Measurements from ENCODE around the gene MYOM3.

Gene MYOM3

DNA sequence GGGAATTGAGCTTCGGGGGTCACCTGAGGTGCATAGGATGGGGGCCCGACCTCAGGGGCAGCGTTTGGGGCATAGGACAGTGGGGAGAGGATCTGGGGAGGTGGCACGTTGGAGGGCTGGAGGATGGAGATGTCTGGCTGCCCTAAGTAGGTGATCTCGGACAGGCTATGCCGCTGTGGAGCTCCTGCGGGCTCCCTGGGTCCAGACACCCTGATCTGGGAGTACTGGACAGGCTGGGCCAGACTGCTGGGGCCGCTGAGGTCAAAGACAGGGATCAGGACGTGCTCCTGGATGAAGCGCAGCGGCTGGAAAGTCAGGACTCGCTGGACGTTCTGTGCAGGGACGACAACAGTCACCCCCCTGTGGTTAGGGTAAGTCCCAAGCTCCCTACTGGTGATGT lies 9.5 kb upstream of the MYOM3 start:
- DNase-seq (ENCODE audit: insufficient read length, low spot score) (no peak), FAIRE-seq (no peak)
- TF ChIP-seq, protein P1, sequence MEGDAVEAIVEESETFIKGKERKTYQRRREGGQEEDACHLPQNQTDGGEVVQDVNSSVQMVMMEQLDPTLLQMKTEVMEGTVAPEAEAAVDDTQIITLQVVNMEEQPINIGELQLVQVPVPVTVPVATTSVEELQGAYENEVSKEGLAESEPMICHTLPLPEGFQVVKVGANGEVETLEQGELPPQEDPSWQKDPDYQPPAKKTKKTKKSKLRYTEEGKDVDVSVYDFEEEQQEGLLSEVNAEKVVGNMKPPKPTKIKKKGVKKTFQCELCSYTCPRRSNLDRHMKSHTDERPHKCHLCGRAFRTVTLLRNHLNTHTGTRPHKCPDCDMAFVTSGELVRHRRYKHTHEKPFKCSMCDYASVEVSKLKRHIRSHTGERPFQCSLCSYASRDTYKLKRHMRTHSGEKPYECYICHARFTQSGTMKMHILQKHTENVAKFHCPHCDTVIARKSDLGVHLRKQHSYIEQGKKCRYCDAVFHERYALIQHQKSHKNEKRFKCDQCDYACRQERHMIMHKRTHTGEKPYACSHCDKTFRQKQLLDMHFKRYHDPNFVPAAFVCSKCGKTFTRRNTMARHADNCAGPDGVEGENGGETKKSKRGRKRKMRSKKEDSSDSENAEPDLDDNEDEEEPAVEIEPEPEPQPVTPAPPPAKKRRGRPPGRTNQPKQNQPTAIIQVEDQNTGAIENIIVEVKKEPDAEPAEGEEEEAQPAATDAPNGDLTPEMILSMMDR (IDR thresholded peaks at IDR 0.05; ENCODE audit: insufficient read depth, missing control alignments), result no peak

DNA sequence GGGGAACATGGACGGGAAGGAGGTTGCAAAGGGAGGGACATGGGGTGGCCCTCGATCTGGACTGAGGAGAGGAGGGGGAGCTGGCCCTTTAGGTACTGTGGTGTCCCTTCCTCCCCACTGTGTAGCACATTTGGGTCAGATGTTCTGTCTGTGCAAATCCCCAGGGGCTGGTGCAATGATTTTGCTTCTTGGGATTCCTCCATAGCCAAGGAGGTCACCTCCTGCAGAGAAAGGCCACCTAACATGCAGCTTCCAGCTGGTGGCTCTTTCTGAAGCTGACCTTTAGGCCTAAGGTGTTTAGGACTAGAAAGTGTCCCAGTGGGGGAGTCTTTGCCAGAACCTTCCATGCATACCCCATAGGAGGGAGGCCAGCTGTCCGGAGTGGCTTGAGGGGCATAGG lies 9.0 kb upstream of the MYOM3 start:
- TF ChIP-seq, protein P1 (IDR thresholded peaks at IDR 0.05; ENCODE audit: insufficient read depth, missing control alignments), result no peak
- FAIRE-seq (no peak), DNase-seq (ENCODE audit: insufficient read length, low spot score) (no peak)

DNA sequence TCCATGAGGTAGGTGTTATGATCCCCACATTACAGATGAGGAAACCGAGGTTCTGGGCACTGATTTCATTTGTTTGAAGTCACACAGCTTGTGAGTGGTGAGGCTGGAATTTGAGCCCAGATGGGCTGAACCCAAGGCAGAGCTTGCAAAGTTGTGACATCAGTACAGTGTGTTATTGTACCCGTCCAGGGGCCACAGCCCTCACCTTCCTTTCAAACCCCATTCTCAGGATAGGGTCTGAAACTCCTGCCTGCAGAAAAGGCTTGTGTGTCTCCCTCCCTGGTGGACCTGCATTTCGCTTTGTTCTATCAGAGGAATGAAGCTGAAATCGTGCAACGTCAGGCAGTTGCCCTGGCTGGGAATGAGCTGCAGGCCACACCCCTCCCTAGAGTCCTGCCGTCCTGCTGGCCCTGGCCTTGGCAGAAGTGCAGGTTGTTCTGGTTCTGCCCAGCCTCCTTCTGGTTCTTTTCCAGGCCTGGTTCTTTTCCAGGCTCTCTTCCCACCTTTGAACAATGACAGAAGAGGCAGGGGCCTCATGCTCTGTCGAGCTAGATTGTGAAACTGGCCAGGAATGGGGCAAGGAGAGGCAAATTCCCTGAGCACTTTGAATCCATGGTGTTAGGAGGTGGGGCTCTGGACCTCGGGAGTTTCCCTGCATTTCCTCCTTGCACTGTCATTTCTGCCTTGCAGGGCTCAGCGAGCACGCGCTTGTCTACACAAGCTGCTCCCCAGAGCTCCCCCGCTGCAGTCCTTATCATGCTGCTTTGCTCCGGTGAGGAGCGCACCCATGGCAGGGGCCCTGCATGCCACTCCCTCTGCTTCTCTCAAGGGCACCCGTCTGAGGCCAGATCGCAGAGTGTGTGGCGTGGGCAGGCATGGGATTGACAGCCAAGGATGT lies 8.2 kb upstream of the MYOM3 start:
- TF ChIP-seq, protein P1 (IDR thresholded peaks at IDR 0.05; ENCODE audit: insufficient read depth, missing control alignments), result no peak
- no peak for FAIRE-seq
- no peak for DNase-seq (ENCODE audit: insufficient read length, low spot score)

DNA sequence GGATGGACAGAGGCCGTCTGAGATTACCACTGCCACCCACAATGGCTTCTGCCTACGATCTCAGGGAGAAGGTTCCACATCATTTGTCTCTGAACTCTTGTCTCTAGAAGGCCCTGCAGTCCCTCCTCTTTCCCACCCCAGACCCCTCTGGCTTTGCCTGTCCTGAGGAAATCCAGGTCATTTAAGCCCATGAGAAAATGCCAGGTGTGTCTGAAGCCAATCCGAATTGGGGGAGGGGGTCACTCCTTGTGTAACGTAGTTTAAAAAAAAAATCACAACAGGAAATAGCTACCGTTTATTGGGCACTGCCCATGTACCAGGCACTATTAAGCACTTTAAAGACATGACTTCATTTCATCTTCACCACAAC lies 7.5 kb upstream of the MYOM3 start:
- TF ChIP-seq, protein P1 (IDR thresholded peaks at IDR 0.05; ENCODE audit: insufficient read depth, missing control alignments), result no peak
- FAIRE-seq, result no peak
- DNase-seq (ENCODE audit: insufficient read length, low spot score), result no peak

DNA sequence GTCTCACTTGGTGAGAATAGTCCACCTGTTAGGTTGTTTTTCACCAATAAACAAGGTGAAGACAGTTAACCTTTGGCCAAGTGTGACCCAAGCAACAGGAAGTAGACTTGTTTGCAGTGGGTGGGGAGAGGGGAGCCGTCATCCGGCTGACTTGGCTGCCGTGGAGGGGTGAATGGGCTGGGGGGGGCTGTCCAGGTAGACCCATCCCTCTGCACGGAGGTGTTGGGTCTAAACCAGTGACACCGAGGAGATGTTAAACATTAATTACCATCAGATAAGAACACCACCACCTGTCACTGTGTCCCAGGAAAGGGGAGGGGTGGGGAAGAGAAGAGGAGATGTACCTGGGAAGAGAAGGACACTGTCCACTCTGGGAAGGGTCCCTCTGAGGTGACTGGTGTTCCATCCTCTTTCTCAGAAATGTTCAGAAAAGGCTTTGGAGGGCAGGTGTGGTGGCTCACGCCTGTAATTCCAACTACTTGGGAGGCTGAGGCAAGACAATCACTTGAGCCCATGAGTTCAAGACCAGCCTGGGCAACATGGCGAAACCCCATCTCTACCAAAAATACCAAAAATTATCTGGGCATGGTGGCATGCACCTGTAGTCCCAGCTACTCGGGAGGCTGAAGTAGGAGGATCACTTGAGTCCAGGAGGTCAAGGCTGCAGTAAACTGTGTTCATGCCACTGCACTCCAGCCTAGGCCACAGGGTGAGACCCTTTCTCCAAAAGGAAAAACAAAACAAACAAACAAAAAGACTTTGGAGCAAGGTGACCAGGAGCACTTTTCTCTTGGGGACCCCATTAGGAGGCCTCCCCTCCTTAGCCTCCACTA lies 6.7 kb upstream of the MYOM3 start:
- FAIRE-seq (no peak), DNase-seq (ENCODE audit: insufficient read length, low spot score) (no peak)
- TF ChIP-seq, protein P1 (IDR thresholded peaks at IDR 0.05; ENCODE audit: insufficient read depth, missing control alignments), result no peak

DNA sequence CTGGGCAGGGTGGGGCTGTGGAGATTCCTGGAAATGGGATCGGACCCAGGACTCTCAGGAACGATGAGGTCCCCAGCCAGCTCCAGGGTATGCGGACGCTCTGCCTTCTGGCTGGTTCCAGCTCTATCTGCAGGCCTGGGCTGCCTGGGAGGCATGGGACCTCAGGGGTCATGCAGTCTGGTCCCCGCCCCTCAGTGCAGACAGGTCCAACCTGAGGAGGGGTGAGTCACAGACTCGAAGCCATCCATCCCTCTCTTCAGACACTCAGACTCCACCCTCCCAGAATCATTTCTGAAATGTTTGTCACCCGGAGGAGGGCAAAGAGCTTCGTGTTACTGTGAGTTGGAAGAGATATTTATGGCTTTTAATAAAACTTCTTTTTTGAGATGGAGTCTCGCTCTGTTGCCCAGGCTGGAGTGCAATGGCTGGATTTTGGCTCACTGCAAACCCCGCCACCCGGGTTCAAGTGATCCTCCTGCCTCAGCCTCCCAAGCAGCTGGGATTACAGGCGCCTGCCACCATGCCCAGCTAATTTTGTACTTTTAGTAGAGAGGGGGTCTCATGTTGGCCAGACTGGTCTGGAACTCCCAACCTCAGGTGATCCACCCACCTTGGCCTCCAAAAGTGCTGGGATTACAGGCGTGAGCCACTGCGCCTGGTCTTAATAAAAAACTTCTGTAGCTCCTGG lies 5.9 kb upstream of the MYOM3 start:
- FAIRE-seq (no peak), DNase-seq (ENCODE audit: insufficient read length, low spot score) (no peak)
- TF ChIP-seq, protein P1 (IDR thresholded peaks at IDR 0.05; ENCODE audit: insufficient read depth, missing control alignments), result no peak
